Stimulated activated CD8-positive, alpha-beta memory T cell treated with anti-CD3 and anti-CD28 coated beads, Interleukin-15, amount 100 ng/mL, for 4 hours (primary cell): ENCODE data around the gene SELENOH.

Source experiments
- DNase-seq, 2 donors: peaks; one replicate each; pipeline ENCODE4 v3.0.0-alpha.2; 2020; ENCODE audit warnings: low read depth in 2 of 2

Gene SELENOH

GRCh38 chr11:57746920-57747319, 5.6 kb downstream of the SELENOH start:
- no peak for DNase-seq

GRCh38 chr11:57751176-57751575, 9.9 kb downstream of the SELENOH start:
- DNase-seq, result no peak

GRCh38 chr11:57751676-57752253, 10.5 kb downstream of the SELENOH start, which contains the start of gene BTBD18:
TSS of gene BTBD18 (minus strand) at chr11:57751819. CDS start at chr11:57751188, 631 bp downstream.
- no peak for DNase-seq

GRCh38 chr11:57752954-57753353, 11.7 kb downstream of the SELENOH start:
- no peak for DNase-seq

- no peak for DNase-seq
These were observed 16.9 kb downstream of the SELENOH start for GRCh38 chr11:57758174-57758573.

GRCh38 chr11:57761301-57762234, 20.3 kb downstream of the SELENOH start, which contains the start of gene CTNND1:
TSS of gene CTNND1 (plus strand) at chr11:57761802. CDS start at chr11:57791479, 29,677 bp downstream.
- no peak for DNase-seq

GRCh38 chr11:57762235-57762861, 21.1 kb downstream of the SELENOH start:
- no peak for DNase-seq

GRCh38 chr11:57763568-57763967, 22.3 kb downstream of the SELENOH start:
- no peak for DNase-seq

GRCh38 chr11:57764021-57764420, 22.7 kb downstream of the SELENOH start:
- no peak for DNase-seq

GRCh38 chr11:57764566-57764965, 23.3 kb downstream of the SELENOH start:
- no peak for DNase-seq

GRCh38 chr11:57764972-57765371, 23.7 kb downstream of the SELENOH start:
- no peak for DNase-seq

- no peak for DNase-seq
These were observed 29.5 kb downstream of the SELENOH start for GRCh38 chr11:57770793-57771192.

GRCh38 chr11:57771365-57771764, 30.1 kb downstream of the SELENOH start:
- DNase-seq, result no peak

GRCh38 chr11:57772562-57772961, 31.3 kb downstream of the SELENOH start:
- no peak for DNase-seq

GRCh38 chr11:57773026-57773598, 31.8 kb downstream of the SELENOH start:
- DNase-seq, result no peak

- no peak for DNase-seq
These were observed 34.2 kb downstream of the SELENOH start for GRCh38 chr11:57775491-57775890.

- DNase-seq, result no peak
These were observed 34.8 kb downstream of the SELENOH start for GRCh38 chr11:57776031-57776521.

- no peak for DNase-seq
These were observed 35.4 kb downstream of the SELENOH start for GRCh38 chr11:57776577-57777210.

- no peak for DNase-seq
These were observed 36.7 kb downstream of the SELENOH start for GRCh38 chr11:57777969-57778317.

GRCh38 chr11:57778318-57779037, 37.2 kb downstream of the SELENOH start:
- no peak for DNase-seq

- DNase-seq, result no peak
These were observed 38.0 kb downstream of the SELENOH start for GRCh38 chr11:57779276-57779675.
